Activated CD8-positive, alpha-beta memory T cell treated with anti-CD3 and anti-CD28 coated beads, Interleukin-2, amount 50 U/mL, for 1 hour (primary cell): Measurements from ENCODE around the gene CCSER1.
"Not testable (repeated sequence)": the region's sequence is repeated elsewhere in the genome, so short reads cannot be mapped to it uniquely, and the experiment has no call there.

ENCODE experiments used
- DNase-seq: peaks from one replicate; pipeline ENCODE4 v3.0.0-alpha.2; 2020; ENCODE audit errors: extremely low read depth

The CCSER1 gene

GRCh38 chr4:90838859-90839258 is 711.7 kb downstream of the CCSER1 start:
- not testable (repeated sequence) for DNase-seq

GRCh38 chr4:90840291-90840690 is 713.1 kb downstream of the CCSER1 start:
- DNase-seq = no peak

DNA sequence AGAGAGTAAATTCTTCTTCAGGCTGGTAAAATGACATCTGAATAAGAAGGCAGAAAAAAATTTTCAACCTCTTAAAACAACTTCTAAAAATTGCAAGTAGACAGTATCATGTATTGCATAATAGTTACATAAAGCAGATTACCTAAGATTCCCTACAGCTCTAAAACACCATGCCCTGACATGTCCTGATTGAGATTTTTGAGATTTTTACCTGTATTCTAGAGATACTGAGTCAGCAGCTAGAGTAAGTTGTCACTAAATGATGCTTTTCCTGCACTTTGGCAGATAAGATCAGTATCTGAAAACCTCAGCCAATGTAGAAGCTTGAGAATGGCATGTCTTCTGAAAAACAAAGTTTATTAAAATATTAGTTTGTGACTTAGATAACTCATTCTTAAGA is 713.6 kb downstream of the CCSER1 start:
- no peak for DNase-seq

DNA sequence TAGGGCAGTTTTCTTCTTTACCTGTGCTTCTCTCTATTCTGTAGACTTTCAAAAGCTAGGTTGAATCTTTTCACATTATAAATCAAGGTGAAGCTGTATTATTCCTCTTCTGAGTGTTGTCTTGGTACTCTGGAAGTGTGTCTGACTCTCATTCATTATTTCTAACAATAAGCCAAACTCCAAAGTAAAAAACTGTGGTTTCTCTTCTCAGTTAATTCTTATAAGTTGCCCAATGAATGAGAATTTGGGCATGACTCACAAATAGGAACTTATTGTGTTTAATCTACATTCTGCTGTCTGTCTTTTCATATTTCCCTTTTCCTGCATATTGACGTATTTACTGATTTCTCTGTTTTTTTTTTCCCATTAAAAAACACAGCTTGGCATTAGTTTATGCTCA is 714.5 kb downstream of the CCSER1 start:
- no peak for DNase-seq

GRCh38 chr4:90842960-90843359 is 715.8 kb downstream of the CCSER1 start:
- no peak for DNase-seq

GRCh38 chr4:90844241-90844640 is 717.0 kb downstream of the CCSER1 start:
- no peak for DNase-seq

DNA sequence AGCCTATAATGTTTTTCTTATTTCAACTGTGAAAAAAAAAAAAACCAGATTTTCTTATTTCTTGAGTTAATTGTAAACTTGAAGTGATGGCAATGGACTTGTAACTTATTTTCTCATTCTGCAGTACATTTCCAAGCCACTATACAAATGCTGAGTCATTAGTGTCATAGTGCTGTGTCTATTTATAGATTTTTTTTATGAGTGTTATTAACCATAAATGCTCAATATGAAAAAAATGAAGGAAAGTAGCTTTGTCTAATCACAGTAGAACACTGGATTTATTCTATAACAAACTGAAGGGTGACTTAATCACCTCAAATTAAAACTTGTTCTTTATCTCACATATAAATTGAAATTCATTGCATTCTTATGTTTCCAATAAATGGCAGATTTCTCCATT is 718.6 kb downstream of the CCSER1 start:
- no peak for DNase-seq

GRCh38 chr4:90852237-90852636 is 725.0 kb downstream of the CCSER1 start:
- no peak for DNase-seq

DNA sequence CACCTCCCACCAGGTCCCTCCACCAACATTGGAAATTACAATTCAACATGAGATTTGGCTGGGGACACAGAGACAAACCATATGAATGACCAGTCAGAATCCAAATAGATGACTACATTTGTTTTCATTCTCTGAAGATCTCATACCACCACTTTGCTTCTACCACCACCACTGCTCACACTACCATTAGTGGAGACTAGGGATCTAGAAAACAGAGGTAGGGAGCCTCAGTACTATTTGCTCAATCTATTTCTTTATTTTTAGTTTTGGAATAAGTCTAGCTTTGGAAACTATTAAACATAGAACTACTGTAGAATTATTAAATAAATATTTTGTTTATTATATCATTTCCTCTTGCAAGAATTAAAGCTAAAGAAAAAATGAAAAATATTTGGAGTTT is 727.9 kb downstream of the CCSER1 start:
- DNase-seq = no peak

DNA sequence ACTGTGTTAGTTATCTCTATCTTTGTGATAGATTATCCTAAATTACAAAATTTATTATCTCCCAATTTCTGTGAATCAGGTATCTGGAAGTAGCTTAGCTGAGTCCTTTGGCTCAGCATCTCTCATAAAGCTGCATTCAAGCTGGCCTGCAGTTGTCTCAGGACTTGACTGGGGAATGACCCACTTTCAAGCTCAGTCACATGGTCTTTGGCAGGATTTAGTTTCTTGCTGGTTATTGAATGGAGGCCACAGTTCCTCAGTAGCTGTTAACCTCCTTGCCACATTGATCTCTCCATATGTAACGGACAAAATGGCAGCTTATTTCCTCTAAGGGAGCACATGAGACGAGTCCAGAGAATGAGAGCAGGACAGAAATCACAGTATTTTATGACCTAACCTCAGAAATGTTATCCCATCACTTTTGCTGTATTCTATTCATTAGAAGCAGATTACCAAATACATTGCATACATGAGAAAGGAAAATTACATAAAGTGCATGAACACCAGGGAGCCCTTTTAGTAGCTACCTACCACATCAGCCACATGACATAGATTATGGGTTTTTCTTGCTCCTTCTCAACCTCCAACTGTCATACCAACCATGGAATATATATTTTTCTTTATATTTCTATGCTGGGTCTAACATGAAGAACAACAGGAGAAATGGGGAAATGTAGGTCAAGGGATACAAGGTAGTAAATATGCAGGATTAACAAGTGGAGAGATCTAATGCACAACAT is 730.1 kb downstream of the CCSER1 start:
- no peak for DNase-seq

DNA sequence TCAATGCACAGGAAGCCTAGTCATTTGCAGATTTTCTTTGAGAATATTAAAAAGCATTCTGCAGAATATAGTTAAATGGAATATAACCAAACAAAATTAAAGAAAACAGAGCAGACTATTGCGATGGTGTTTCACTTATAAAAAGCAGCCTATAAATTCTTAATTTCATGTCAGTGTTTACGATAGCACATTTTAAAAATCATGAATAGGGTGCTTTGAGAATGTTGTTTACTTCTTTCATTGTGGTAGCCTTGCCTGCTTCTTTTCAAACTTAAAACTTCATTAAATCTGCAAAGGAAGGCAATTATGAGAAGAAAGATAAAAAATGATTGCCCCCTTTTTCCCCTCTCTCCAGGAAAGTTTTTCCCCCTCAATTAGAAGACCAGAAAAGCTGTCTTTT is 748.6 kb downstream of the CCSER1 start:
- no peak for DNase-seq

DNA sequence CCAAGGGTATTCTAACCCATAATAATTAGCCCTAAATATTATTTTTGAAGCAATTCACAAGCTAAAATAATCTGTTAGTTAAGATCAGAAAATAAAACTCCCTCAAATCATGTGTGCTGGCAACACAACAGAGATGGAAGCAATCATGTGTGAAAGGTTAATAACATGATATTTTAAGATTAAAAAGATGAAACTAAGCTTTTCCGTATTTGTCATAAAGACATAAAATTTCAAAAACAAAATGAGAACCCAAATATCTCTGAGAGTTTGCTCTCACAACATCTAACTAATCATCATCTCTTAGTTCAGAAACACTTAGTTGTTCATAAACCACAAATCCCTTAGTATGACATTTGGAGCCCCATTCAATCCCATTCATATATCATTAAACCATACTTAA is 749.1 kb downstream of the CCSER1 start:
- no peak for DNase-seq

DNA sequence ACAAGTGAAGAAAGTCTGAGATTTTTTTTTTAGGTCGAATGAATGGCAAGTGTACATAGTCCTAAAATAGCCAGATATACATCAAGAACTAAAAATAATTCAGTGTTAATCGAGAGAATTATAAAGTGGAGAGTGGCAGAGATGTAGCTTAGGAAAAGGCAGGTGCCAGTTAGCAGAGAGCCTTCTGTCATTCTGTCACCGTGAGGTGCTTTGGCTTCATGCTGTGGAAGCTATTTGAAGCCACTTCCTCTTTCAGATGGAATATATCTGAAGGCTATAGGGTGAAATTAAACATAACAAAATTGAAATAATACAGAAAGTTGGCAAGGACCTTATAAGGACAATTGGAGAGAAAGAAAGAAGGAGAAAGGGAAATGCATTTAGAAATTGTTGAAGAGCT is 756.3 kb downstream of the CCSER1 start:
- no peak for DNase-seq

GRCh38 chr4:90888571-90888970 is 761.4 kb downstream of the CCSER1 start:
- DNase-seq = no peak

DNA sequence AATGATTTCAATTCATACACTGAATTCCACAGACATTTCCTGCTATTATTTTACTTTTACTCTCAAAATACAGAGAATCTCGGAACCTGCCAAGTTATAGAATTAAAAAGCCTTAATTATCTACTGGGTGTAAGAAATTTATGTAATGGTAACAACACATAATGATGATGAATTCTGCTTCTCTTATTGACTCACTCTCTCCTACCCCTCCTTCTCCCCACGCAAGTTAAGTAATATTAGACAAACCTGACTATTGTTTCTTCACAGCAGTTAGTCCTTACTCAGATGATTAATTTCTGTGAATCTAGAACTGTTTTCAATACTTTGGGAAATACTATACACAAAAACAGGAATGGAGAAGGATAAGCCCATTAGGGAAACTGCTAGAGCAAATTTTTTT is 762.0 kb downstream of the CCSER1 start:
- no peak for DNase-seq

DNA sequence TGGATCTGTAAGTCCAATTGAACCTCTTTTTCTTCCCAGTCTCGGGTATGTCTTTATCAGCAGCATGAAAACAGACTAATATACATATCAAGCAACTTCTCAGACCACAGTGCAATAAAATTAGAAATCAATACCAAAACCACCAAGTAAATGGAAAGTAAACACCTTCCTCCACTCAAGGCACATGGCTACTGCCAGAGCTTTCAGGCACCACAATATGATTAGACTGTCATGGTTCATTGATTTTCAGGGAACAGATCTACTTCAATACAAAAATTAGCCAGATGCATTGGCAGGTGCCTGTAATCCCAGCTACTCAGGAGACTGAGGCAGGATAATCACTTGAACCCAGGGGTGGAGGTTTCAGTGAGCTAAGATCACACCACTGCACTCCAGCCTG is 776.2 kb downstream of the CCSER1 start:
- not testable (repeated sequence) for DNase-seq

DNA sequence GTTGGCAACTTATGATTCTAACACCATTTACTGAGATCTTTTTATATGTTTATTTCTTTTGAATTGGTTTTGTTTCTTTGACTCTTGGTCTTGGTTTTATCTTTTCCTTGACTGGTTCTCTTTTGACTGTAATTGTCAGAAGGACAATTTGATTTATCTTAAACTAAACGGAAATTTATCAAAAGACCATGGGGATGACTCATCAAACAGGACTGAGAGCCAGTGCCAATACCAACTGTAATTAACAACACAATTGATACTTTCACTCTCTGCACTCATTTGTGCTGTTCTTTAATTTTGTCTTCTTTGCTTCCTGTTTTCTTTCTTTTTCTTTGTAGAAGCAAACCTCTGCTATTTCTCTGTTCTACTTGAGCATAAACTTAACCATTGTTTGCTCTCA is 776.8 kb downstream of the CCSER1 start:
- no peak for DNase-seq

DNA sequence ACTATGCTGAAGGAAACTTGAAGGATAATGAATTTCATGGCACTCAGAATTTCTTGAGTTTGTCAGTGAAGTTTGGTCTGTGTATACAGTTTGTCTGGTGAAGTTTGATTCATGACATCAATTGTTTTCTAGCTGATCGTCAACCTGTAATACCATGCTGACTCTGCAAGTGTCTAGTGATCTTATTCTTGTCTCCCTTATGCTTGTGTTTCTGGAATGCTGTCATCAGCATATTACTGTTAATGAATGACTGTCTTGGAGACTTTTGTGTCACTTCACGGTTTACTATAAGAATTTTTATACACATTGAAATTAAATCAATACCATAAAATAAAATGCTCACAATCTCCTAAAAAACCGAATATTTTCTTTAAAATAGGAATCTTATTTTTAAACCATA is 779.0 kb downstream of the CCSER1 start:
- DNase-seq = no peak

DNA sequence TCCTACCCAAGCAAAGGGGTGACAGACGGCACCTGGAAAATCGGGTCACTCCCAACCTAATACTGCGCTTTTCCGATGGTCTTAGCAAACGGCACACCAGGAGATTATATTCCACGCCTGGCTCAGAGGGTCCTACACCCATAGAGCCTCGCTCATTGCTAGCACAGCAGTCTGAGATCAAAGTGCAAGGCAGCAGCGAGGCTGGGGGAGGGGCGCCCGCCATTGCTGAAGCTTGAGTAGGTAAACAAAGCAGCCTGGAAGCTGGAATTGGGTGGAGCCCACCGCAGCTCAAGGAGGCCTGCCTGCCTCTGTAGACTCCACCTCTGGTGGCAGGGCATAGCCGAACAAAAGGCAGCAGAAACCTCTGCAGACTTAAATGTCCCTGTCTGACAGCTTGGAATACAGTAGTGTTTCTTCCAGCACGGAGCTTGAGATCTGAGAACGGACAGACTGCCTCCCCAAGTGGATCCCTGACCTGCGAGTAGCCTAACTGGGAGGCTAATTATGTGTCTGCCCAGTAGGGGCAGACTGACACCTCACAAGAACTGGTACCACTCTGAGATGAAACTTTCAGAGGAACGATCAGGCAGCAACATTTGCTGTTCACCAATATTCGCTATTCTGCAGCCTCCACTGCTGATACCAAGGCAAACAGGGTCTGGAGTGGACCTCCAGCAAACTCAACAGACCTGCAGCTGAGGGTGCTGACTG is 784.7 kb downstream of the CCSER1 start:
- not testable (repeated sequence) for DNase-seq

- no peak for DNase-seq
Measured at GRCh38 chr4:90922174-90922573, 795.0 kb downstream of the CCSER1 start.

GRCh38 chr4:90926957-90927356 is 799.8 kb downstream of the CCSER1 start:
- DNase-seq = no peak

GRCh38 chr4:90943311-90943710 is 816.1 kb downstream of the CCSER1 start:
- DNase-seq = no peak

DNA sequence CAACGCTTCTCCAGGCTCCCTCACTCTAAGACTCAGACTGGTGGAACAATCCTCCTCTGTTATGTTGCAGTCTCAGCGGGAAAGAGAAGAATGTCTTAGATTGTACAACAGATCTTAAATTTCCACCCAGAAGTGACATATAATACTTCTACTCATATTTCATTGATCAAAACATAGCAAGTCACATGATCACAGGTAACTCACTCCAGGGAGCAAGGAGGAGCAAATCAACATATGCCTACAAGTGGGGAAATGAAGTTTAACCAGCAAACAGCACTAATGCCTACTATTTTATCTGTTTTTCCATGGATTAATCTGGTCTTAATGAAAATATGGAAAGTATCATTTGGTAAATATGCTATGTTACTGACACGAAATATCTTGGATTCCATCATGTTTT is 819.8 kb downstream of the CCSER1 start:
- DNase-seq = no peak
